GM20000 (cell line): Measurements from ENCODE around the gene ENDOD1.

Experiments used
- DNase-seq: peaks from one replicate; pipeline ENCODE4 v3.0.0; 2012; ENCODE audit warnings: low spot score
- TF ChIP-seq, protein P1 (sequence below): IDR thresholded peaks from 2 replicates; pipeline ENCODE4 v1.5.1; 2012; ENCODE audit warnings: mild to moderate bottlenecking, control low read depth; ENCODE audit errors: extremely low read depth, missing control alignments

Gene ENDOD1

GRCh38 chr11:95150956-95151684 is 61.5 kb downstream of the ENDOD1 start:
- DNase-seq, result peak; percentile 90
- TF ChIP-seq, protein P1, sequence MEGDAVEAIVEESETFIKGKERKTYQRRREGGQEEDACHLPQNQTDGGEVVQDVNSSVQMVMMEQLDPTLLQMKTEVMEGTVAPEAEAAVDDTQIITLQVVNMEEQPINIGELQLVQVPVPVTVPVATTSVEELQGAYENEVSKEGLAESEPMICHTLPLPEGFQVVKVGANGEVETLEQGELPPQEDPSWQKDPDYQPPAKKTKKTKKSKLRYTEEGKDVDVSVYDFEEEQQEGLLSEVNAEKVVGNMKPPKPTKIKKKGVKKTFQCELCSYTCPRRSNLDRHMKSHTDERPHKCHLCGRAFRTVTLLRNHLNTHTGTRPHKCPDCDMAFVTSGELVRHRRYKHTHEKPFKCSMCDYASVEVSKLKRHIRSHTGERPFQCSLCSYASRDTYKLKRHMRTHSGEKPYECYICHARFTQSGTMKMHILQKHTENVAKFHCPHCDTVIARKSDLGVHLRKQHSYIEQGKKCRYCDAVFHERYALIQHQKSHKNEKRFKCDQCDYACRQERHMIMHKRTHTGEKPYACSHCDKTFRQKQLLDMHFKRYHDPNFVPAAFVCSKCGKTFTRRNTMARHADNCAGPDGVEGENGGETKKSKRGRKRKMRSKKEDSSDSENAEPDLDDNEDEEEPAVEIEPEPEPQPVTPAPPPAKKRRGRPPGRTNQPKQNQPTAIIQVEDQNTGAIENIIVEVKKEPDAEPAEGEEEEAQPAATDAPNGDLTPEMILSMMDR, result peak; percentile 75

DNA sequence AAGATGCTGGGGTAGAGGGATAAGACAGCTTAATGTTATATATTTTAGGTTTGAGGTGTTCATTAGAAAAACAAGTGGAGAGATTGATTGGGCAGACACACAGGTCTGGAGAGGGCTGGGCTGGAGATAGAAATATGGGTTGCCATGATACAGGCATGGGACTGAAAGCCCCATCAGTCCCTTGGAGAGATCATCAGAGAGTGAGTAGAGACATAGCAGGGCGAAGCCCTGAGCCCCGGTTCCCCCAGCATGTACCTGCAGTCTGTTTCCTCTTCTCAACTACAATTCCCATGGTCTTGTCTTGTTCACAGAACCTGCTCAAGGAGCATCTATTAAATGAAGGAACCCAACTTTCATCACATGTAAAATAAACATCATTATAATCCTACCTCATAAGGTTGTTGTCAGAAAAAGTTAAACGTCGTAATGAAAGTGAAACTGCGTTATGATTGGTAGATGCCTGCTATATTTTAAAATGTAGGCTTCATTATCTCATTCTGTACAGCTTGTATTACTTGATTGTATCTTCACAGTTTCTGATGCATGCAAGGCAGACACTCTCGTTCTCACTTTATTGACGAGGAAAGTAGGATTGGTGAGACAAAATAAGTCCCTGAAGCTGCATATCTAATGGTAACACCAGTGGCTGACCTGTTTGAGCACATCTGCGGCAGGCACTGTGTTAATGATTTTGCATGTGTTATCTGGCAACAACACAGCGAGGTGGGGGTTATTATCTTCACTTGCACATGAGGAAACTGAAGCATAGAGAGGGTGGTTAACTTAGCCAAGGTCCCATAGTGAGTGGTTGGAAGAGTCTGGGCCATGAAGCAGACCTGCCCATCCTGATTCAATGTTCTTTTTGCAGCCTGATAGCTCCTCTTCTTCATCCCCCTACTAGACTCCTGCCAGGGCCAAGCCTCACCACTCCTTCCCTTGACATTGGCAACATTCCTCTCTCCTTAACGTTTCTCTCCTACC is 63.5 kb downstream of the ENDOD1 start:
- TF ChIP-seq, protein P1, result no peak
- DNase-seq, result peak; percentile 32

- no peak for DNase-seq
- TF ChIP-seq, protein P1, result no peak
Measured at GRCh38 chr11:95153857-95154246, 64.2 kb downstream of the ENDOD1 start.

DNA sequence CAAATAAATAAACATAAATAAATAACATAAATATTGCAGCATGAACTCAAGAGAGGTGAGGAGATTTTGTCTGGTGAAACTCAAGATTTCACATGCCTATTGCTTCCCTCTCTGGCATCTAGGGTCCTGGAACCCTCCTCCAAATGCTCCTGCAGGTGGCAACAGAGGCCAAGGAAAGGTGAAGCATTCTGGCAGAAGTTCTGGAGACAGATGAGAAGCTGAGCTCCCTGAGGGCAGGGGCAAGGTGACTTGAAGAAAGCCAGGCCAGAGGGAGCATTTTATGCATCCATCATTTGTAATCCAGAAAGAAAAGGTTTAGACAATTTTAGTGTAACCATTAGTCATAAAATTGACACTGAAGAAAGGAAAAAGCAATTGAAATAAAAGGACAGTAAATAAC is 64.9 kb downstream of the ENDOD1 start:
- TF ChIP-seq, protein P1, result peak; percentile 51
- DNase-seq, result peak; percentile 72

DNA sequence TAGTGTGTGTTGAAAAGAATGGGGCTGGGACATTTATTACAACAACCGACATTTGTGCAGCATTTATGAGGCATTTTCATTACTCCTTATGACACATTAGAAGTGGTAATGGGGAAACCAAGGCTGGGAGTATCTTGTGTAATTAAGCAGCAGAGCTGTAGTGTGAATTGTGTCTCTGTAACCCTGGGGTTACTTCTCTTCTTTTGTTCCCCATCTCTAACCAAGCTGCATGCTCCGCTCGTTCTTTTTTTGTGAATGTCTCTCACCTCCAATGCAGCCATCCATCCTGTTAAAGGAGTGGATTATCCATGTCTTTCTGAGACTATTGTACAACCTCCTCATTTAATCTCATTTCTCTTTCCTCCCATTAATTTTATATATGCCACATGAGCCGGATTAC is 65.7 kb downstream of the ENDOD1 start:
- TF ChIP-seq, protein P1, result no peak
- DNase-seq, result no peak

DNA sequence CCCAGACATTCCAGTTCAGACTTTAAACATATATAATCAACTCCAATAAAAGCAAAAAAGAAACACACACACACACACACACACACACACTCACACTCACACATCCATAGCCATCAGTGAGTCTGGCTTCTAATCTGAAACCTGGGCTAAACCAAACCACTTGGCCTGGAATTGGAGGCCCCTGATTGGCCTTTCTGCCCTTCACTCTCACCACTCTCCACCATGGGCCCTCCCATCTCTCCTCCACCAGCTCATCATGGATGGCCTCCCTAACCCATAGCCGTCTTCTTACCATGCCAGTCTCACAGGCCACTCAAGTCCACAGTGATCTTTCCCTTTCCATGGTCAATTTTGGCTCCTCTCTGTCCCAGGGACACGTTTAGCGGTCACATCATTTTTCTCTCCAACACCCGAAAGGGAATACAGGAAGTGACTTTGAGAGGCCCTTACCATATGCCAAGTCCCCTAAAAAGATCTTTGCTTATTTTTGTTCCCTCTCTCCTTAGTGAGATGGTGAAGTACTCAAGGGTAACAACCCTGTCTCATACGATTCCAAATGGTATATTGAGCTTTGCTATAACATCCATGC is 66.6 kb downstream of the ENDOD1 start:
- TF ChIP-seq, protein P1, result no peak
- no peak for DNase-seq
